CD4-positive, alpha-beta T cell (primary cell): ENCODE measurements around the gene AGBL4. TPM values are rescaled to one million over a fixed set of nuclear protein-coding genes. Genes with fewer than 3 reads are reported as not detected.

Experiments used
- ATAC-seq: fragments of 200-7000 bp; cut with Tn5 transposase; one replicate; pipeline ENCODE4 v1.10.0; 2022; ENCODE audit warnings: mild to moderate bottlenecking; ENCODE audit not compliant: poor library complexity
- CTCF ChIA-PET: fragments of 350-600 bp; sonication (Branson Sonifier 250); formaldehyde crosslinking; loops from one replicate; lab custom pipeline; 2021; ENCODE audit warnings: antibody characterized with exemption, inconsistent platforms; lab: Charles Lee
- POLR2A ChIA-PET: fragments of 350-600 bp; sonication (Branson Sonifier 250); formaldehyde crosslinking; loops from one replicate; lab custom pipeline; 2021; ENCODE audit warnings: antibody characterized with exemption, inconsistent platforms; lab: Charles Lee
- DNase-seq, 14 experiments: peaks; one replicate each; pipeline ENCODE4 v3.0.0-alpha.2; 2013 to 2020; ENCODE audit warnings: mixed read lengths in 2 of 14
- H3K27ac ChIP-seq, 2 donors: one replicate each; pipeline versions ENCODE4 v1.5.1 to v1.7.0; 2013; ENCODE audit warnings: low read length in 2 of 2, low read depth in 1 of 2, mild to moderate bottlenecking in 1 of 2
- H3K27me3 ChIP-seq, 2 experiments: 1 replicate in 1 of 2; 2 replicates in 1 of 2; pipeline versions ENCODE4 v1.6.1 to v1.7.0; 2013; ENCODE audit warnings: low read length in 2 of 2, control low read depth in 1 of 2, mild to moderate bottlenecking in 1 of 2, moderate library complexity in 1 of 2; ENCODE audit not compliant: insufficient read depth in 2 of 2, control insufficient read depth in 1 of 2
- H3K36me3 ChIP-seq: one replicate; pipeline ENCODE4 v1.6.1; 2013; ENCODE audit warnings: low read length, control low read depth; ENCODE audit not compliant: insufficient read depth
- H3K4me1 ChIP-seq: one replicate; pipeline ENCODE4 v1.6.1; 2013; ENCODE audit warnings: low read length, control low read depth; ENCODE audit not compliant: insufficient read depth
- H3K4me3 ChIP-seq: one replicate; pipeline ENCODE4 v1.5.1; 2013; ENCODE audit warnings: mild to moderate bottlenecking, low read length, moderate library complexity
- H3K9me3 ChIP-seq, 2 experiments: 1 replicate in 1 of 2; 2 replicates in 1 of 2; pipeline versions ENCODE4 v1.6.1 to v1.7.0; 2013; ENCODE audit warnings: low read length in 2 of 2, mild to moderate bottlenecking in 2 of 2, control low read depth in 1 of 2, moderate library complexity in 1 of 2; ENCODE audit not compliant: control insufficient read depth in 1 of 2, insufficient read depth in 1 of 2
- H3K27ac Mint-ChIP-seq: one replicate; pipeline ENCODE4 v1.8.0; 2020; ENCODE audit warnings: mixed read lengths
- H3K27me3 Mint-ChIP-seq: one replicate; pipeline ENCODE4 v1.8.0; 2021; ENCODE audit warnings: mixed read lengths
- H3K36me3 Mint-ChIP-seq: one replicate; pipeline ENCODE4 v1.8.0; 2021; ENCODE audit warnings: low read depth, mixed read lengths
- H3K4me1 Mint-ChIP-seq: one replicate; pipeline ENCODE4 v1.8.0; 2021; ENCODE audit warnings: low read depth, mixed read lengths
- H3K4me3 Mint-ChIP-seq: one replicate; pipeline ENCODE4 v1.8.0; 2020; ENCODE audit warnings: mild to moderate bottlenecking, mixed read lengths
- H3K9me3 Mint-ChIP-seq: one replicate; pipeline ENCODE4 v1.8.0; 2020; ENCODE audit warnings: mixed read lengths
- intact Hi-C, 2 experiments: fragments of 100-400 bp; cut with DNase I in 1 of 2; cut with micrococcal nuclease in 1 of 2; formaldehyde crosslinking; loops; one replicate each; pipeline versions ENCODE4 v1.15.1 to v1.9.0; 2023 to 2025; cut with DNase I, micrococcal nuclease
- total RNA-seq, 174 experiments: library from RNA in 2 of 174; stranded (reverse) in 2 of 174; gene quantifications; one replicate each; pipeline ENCODE4 v1.2.3 and lab custom pipeline; 2021 to 2026
- TF ChIP-seq, protein P1 (sequence below): fragments of 200-600 bp; IDR thresholded peaks from one replicate; pipeline ENCODE4 v1.8.0; 2022; ENCODE audit warnings: antibody characterized with exemption, mild to moderate bottlenecking

Gene AGBL4
- total RNA-seq, 2 experiments from 2014 or later: 0.11 TPM; not detected in 1

DNA sequence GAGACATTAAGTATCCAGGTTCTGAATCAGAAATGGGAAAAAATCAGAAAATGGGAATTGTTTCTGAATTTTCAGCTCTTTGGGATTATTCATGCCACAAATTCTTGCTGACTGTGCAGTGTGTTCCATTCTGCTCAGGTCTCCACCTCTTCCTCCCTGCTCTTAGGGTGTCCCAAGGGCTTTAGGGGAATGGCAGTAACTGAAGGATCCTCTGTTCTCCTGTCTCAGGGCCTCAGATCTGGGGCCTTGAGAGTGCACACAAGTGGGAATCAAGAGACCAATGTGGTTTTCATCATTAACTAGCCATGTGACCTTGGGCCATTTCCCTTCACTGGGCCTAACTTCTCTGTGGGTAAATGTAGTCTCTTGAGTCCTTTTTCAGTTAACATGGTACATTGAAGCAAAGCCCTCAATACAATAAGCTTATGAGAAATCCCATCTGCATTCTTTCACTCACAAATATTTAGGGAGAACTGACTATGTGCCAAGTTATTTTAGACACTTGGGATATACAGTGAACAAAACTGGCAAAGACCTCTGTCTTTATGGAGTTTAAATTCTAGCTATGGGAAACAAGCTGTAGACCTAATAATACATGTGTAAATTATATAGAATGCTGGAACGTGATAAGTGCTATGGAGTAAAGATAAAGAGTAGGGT lies 1476.1 kb downstream of the AGBL4 start:
- Histone ChIP-seq H3K4me3 (no peak overlapping the region), H3K27ac (no peak overlapping the region), H3K9me3 (peaks cover 0 to 4% of the 10 kb centered on the region in 2 experiments), H3K36me3 (no peaks in the 10 kb centered on the region), H3K27me3 (no peaks in the 10 kb centered on the region), H3K4me1 (no peaks in the 10 kb centered on the region)
- no peaks in the 10 kb centered on the region for H3K4me1 Mint-ChIP-seq
- no peak for ATAC-seq
- ChIA-PET CTCF (no interaction called here), POLR2A (no interaction called here)
- TF ChIP-seq, protein P1, sequence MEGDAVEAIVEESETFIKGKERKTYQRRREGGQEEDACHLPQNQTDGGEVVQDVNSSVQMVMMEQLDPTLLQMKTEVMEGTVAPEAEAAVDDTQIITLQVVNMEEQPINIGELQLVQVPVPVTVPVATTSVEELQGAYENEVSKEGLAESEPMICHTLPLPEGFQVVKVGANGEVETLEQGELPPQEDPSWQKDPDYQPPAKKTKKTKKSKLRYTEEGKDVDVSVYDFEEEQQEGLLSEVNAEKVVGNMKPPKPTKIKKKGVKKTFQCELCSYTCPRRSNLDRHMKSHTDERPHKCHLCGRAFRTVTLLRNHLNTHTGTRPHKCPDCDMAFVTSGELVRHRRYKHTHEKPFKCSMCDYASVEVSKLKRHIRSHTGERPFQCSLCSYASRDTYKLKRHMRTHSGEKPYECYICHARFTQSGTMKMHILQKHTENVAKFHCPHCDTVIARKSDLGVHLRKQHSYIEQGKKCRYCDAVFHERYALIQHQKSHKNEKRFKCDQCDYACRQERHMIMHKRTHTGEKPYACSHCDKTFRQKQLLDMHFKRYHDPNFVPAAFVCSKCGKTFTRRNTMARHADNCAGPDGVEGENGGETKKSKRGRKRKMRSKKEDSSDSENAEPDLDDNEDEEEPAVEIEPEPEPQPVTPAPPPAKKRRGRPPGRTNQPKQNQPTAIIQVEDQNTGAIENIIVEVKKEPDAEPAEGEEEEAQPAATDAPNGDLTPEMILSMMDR: no peak
- intact Hi-C loops: no loop called here
- DNase-seq: no peak
- H3K27me3 Mint-ChIP-seq: peaks cover 5% of the 10 kb centered on the region
- H3K9me3 Mint-ChIP-seq: peaks cover 1% of the 10 kb centered on the region
- H3K4me3 Mint-ChIP-seq: no peak overlapping the region
- H3K36me3 Mint-ChIP-seq: no peaks in the 10 kb centered on the region
- H3K27ac Mint-ChIP-seq: no peak overlapping the region

DNA sequence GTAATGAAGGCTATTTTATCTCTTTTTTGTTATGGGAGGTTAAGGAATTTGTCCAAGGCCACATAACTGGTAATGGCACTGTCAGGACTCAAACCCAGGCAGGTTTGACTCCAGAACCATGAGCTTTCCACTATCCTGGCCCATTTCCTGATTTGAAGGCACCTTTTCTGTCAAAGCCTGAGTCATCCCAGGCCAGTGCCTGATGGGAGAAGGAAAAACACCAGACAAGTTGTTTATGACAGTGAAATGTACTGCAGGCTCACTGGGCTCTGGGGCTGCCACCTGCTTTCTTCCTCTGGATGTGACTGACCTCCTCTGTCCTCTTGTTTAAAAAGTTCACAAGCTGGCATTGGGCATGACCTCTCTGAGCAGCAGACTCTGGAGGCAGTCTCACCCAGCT lies 1479.9 kb downstream of the AGBL4 start:
- peaks cover 2% of the 10 kb centered on the region for H3K9me3 Mint-ChIP-seq
- TF ChIP-seq, protein P1: no peak
- Histone ChIP-seq H3K9me3 (peaks cover 0 to 4% of the 10 kb centered on the region in 2 experiments), H3K27me3 (no peaks in the 10 kb centered on the region), H3K27ac (no peak overlapping the region), H3K36me3 (no peaks in the 10 kb centered on the region), H3K4me3 (no peak overlapping the region), H3K4me1 (no peaks in the 10 kb centered on the region)
- no peaks in the 10 kb centered on the region for H3K36me3 Mint-ChIP-seq
- H3K4me3 Mint-ChIP-seq: no peak overlapping the region
- peaks cover 17% of the 10 kb centered on the region for H3K27me3 Mint-ChIP-seq
- ATAC-seq (no peak), DNase-seq (no peak)
- no peak overlapping the region for H3K27ac Mint-ChIP-seq
- intact Hi-C loops: no loop called here
- POLR2A ChIA-PET: no interaction called here
- CTCF ChIA-PET: no interaction called here
- H3K4me1 Mint-ChIP-seq: no peaks in the 10 kb centered on the region

DNA sequence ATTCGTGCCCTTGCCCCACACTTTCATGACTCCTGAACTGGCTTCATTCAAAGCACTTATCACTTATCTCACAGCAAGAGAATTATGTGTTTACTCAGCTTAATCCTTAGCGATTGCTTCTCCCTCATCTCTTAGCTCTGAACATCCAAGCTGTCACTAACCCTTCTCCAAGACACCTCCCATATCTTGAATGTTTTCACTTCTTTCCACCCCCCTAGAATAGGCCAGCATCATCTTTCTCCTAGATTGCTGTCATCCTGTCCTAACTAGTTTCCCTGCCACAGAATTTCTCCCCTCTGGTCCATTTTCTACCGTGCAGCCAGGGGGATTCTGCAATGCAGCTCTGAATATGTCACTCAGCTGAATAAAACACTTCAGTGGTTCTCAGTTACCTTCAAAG lies 1483.2 kb downstream of the AGBL4 start:
- DNase-seq (no peak), ATAC-seq (no peak)
- Mint-ChIP-seq H3K27me3 (peaks cover 21% of the 10 kb centered on the region), H3K9me3 (peaks cover 2% of the 10 kb centered on the region), H3K4me1 (no peaks in the 10 kb centered on the region), H3K27ac (no peak overlapping the region), H3K4me3 (no peak overlapping the region), H3K36me3 (no peaks in the 10 kb centered on the region)
- Histone ChIP-seq H3K27ac (no peak overlapping the region), H3K4me3 (no peak overlapping the region), H3K27me3 (peaks cover 0 to 3% of the 10 kb centered on the region in 2 experiments), H3K9me3 (no peaks in the 10 kb centered on the region), H3K36me3 (no peaks in the 10 kb centered on the region), H3K4me1 (no peaks in the 10 kb centered on the region)
- CTCF ChIA-PET: no interaction called here
- POLR2A ChIA-PET: no interaction called here
- TF ChIP-seq, protein P1: no peak
- intact Hi-C loops: no loop called here
